22Rv1 (cell line): ENCODE data around the gene ARHGAP45.

Experiments
- H3K27ac ChIP-seq: fragments of 450-650 bp; 2 replicates; pipeline ENCODE4 v1.5.1; 2017
- CTCF ChIP-seq: fragments of 450-650 bp; IDR thresholded peaks from 2 replicates; pipeline ENCODE4 v1.5.1; 2017; ENCODE audit warnings: mild to moderate bottlenecking
- ZFX ChIP-seq: fragments of 450-650 bp; IDR thresholded peaks from 2 replicates; pipeline ENCODE4 v1.6.1; 2017; ENCODE audit warnings: antibody characterized with exemption, borderline replicate concordance

ARHGAP45 gene

GRCh38 chr19:1064661-1065605 lies 2.0 kb upstream of the ARHGAP45 start:
- H3K27ac ChIP-seq = peak overlapping the region; percentile 90
- TF ChIP-seq ZFX = no peak
- TF ChIP-seq CTCF = peak; percentile 87

GRCh38 chr19:1065606-1066109 lies 1.3 kb upstream of the ARHGAP45 start:
- no peak for TF ChIP-seq CTCF
- H3K27ac ChIP-seq = peak overlapping the region; percentile 90

- peak overlapping the region; percentile 90 for H3K27ac ChIP-seq
- TF ChIP-seq CTCF (no peak), ZFX (no peak)
Measured at GRCh38 chr19:1066251-1066747, 668 bp upstream of the ARHGAP45 start.

- no peak for TF ChIP-seq CTCF
Measured at GRCh38 chr19:1067341-1067957, 482 bp downstream of the ARHGAP45 start.

GRCh38 chr19:1068009-1069001 lies 1.3 kb downstream of the ARHGAP45 start:
- H3K27ac ChIP-seq = no peak overlapping the region
- TF ChIP-seq ZFX = no peak
- TF ChIP-seq CTCF = no peak

More at GRCh38 chr19:1067341-1067957, 482 bp downstream of the ARHGAP45 start:
- peak overlapping the region; percentile 90 for H3K27ac ChIP-seq

- no peak for TF ChIP-seq ZFX
- TF ChIP-seq CTCF = no peak
- no peak overlapping the region for H3K27ac ChIP-seq
Measured at GRCh38 chr19:1069009-1069779, 2.2 kb downstream of the ARHGAP45 start.
